Kidney epithelial cell (primary cell): ENCODE measurements around the gene GRIN3B. TPM values are rescaled to one million over a fixed set of nuclear protein-coding genes. Genes with fewer than 3 reads are reported as not detected.

Experiments
- DNase-seq: peaks from one replicate; pipeline ENCODE4 v3.0.0-alpha.2; 2010; ENCODE audit warnings: low read depth
- H3K27me3 ChIP-seq: 2 replicates; pipeline ENCODE4 v1.6.0; 2011; ENCODE audit warnings: low read length; ENCODE audit not compliant: control insufficient read depth, insufficient read depth
- H3K36me3 ChIP-seq: 2 replicates; pipeline ENCODE4 v1.5.1; 2011; ENCODE audit warnings: low read length; ENCODE audit not compliant: control insufficient read depth, insufficient read depth
- H3K4me3 ChIP-seq: 2 replicates; pipeline ENCODE4 v1.5.1; 2011; ENCODE audit warnings: low read depth, mild to moderate bottlenecking, control low read depth, low read length
- total RNA-seq: library from RNA; depleted of rRNA; stranded (reverse); fragments of >200 nt; gene quantifications from 2 replicates; pipeline ENCODE4 v1.2.3, GENCODE V29; 2015
- TF ChIP-seq, protein P1 (sequence below): IDR thresholded peaks from 2 replicates; pipeline ENCODE4 v1.5.1; 2011; ENCODE audit warnings: mild to moderate bottlenecking, moderate library complexity, low read length, control low read depth, inconsistent platforms; ENCODE audit not compliant: insufficient read depth, poor library complexity, severe bottlenecking

The GRIN3B gene
- total RNA-seq, 1 donor from 2014 or later: 0.08 TPM

DNA sequence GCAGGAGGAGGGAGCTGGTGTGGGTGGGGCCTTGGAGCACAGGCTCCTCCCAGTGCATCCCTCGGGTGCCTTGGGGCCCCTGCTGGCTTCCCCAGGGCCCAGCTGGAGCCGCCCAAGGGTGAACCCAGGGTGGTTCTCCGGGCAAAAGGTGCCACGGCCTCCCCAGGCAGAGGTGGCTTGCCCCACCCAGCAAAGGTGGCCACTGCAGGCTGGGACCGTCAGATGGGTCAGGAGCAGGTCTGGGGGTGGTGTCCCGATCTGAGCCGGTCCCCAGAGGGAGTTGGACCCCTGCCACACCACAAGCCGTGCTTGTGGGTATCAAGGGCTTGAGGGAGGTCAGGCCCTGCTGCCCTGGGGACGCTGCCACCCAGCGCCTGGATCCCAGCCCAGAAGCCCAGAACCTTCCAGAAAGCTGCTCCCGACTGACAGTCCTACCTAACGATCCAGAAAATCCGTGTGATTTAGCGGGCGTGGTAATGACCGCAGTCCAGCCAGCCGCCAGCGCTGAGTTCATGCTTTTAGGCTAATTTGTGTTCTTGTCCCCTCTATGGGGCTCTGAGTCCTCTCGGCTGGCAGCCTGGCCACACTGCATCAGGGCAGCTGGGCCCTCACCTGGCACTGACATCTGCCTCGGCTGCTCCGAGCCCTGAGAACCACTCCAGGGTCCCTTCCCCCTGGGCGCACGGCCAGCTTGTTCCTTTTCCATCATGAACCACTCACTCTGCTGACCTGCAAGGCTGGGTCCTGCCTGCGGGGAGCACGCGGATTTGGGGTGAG, 5.0 kb upstream of the GRIN3B start:
- H3K36me3 ChIP-seq: no peaks in the 10 kb centered on the region
- TF ChIP-seq, protein P1, sequence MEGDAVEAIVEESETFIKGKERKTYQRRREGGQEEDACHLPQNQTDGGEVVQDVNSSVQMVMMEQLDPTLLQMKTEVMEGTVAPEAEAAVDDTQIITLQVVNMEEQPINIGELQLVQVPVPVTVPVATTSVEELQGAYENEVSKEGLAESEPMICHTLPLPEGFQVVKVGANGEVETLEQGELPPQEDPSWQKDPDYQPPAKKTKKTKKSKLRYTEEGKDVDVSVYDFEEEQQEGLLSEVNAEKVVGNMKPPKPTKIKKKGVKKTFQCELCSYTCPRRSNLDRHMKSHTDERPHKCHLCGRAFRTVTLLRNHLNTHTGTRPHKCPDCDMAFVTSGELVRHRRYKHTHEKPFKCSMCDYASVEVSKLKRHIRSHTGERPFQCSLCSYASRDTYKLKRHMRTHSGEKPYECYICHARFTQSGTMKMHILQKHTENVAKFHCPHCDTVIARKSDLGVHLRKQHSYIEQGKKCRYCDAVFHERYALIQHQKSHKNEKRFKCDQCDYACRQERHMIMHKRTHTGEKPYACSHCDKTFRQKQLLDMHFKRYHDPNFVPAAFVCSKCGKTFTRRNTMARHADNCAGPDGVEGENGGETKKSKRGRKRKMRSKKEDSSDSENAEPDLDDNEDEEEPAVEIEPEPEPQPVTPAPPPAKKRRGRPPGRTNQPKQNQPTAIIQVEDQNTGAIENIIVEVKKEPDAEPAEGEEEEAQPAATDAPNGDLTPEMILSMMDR: no peak
- H3K4me3 ChIP-seq: no peak overlapping the region
- DNase-seq: no peak
- peaks cover 37% of the 10 kb centered on the region for H3K27me3 ChIP-seq

DNA sequence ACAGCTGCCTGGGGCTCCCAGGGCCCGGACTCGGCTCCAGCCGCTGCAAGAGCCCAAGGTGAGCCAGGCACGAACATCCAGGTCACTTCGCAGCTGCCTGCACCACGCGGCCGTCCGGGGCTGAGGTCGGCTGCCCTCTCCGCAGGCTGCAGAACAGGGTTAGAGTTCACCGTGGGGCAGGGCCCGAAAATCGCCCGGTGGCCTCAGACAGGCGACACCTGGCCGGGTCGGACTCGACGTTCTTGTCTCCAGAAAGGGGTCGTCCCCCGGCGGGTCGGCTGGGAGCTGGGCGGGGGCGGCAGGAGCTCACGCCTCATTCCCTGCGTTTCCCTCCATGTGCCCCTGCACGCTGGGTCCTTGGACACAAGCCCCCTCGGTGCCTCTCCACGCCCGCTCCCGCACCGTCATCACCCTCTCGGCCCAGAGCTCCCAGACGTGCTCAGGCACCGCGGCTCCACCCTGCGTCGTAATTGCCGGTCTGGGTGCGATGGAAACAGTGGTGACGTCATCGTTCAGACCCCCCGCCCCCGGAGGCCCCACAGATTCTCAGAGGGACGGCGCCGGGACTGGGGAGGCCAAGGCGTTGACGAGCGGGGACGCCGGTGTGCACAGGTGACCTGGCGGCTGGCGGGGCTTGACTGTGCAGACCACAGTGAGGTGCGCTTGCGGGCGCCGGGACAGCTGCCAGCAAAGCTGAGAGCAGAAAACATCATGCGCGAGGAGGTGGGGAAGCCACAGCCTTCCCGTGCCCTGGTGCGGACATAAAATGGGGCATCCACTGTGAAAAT, 4.0 kb upstream of the GRIN3B start:
- TF ChIP-seq, protein P1: no peak
- Histone ChIP-seq H3K36me3 (no peaks in the 10 kb centered on the region), H3K27me3 (peaks cover 45% of the 10 kb centered on the region), H3K4me3 (no peak overlapping the region)
- DNase-seq: no peak

DNA sequence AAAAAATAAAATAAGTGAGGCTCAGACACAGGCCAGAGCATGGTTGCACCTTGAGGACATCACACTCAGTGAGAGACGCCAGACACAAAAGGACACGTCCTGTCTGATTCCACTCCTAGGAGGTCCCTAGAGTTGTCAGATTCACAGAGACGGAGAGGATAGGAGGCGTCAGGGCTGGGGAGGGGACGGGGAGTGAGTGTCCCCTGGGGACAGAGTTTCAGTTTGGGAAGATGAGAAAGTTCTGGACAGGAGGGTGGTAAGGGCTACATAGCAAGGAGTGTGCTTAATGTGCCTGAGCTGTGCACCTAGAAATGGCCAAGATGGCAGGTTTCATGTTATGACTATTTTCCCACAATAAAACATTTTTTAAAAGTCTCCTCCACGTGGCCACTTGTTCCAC, 2.2 kb upstream of the GRIN3B start:
- DNase-seq: no peak
- H3K27me3 ChIP-seq: peaks cover 58% of the 10 kb centered on the region
- no peaks in the 10 kb centered on the region for H3K36me3 ChIP-seq
- no peak overlapping the region for H3K4me3 ChIP-seq
- TF ChIP-seq, protein P1: no peak

- H3K27me3 ChIP-seq: peaks cover 67% of the 10 kb centered on the region
- H3K4me3 ChIP-seq: no peak overlapping the region
- DNase-seq: no peak
- TF ChIP-seq, protein P1: no peak
- H3K36me3 ChIP-seq: no peaks in the 10 kb centered on the region
Measured at GRCh38 chr19:999379-999719, 870 bp upstream of the GRIN3B start.

- no peak for DNase-seq
- Histone ChIP-seq H3K4me3 (peak overlapping the region; percentile 10), H3K36me3 (no peaks in the 10 kb centered on the region), H3K27me3 (peaks cover 67% of the 10 kb centered on the region)
- TF ChIP-seq, protein P1: no peak
Measured at GRCh38 chr19:1000591-1001537, 645 bp downstream of the GRIN3B start.
